Measurements from ENCODE around the gene CD72. TPM values are rescaled to one million over a fixed set of nuclear protein-coding genes. Genes with fewer than 3 reads are reported as not detected.
"Not testable (repeated sequence)": the region's sequence is repeated elsewhere in the genome, so short reads cannot be mapped to it uniquely, and the experiment has no call there.

CD72 gene
- total RNA-seq, 1 experiment from 2014 or later, result 0.95 TPM

GRCh38 chr9:35646533-35647265 lies 28.5 kb upstream of the CD72 start:
- TF ChIP-seq CTCF (IDR thresholded peaks at IDR 0.05; ENCODE audit: insufficient read depth in 1 of 2, low read depth in 1 of 2, low read length in 1 of 2, severe bottlenecking in 1 of 2, unreplicated experiment in 1 of 2), result peak; percentile 93 to 94
- TSS peak; percentile 44 for BruUV-seq (replicated peaks)
- Mint-ChIP-seq H3K36me3 (ENCODE audit: insufficient read depth, unreplicated experiment) (peaks cover 7% of the 10 kb centered on the region), H3K9me3 (ENCODE audit: unreplicated experiment) (no peaks in the 10 kb centered on the region), H3K4me1 (ENCODE audit: low read depth, unreplicated experiment) (peaks cover 10% of the 10 kb centered on the region), H3K4me3 (ENCODE audit: unreplicated experiment) (peak overlapping the region; percentile 81), H3K27me3 (ENCODE audit: insufficient read depth, unreplicated experiment) (no peaks in the 10 kb centered on the region), H3K27ac (ENCODE audit: unreplicated experiment) (peak overlapping the region; percentile 84)
- peak; percentile 90 to 97 for DNase-seq
- Histone ChIP-seq H3K4me1 (no peaks in the 10 kb centered on the region; the same call in 1 of the 2 replicates), H3K4me3 (ENCODE audit: low read depth, low read length) (peak overlapping the region; percentile 46), H3K27me3 (replicated peaks; ENCODE audit: control insufficient read depth, insufficient read depth, low read length) (no peaks in the 10 kb centered on the region), H3K9me3 (no peaks in the 10 kb centered on the region), H3K36me3 (ENCODE audit: control insufficient read depth, insufficient read depth, low read length) (no peaks in the 10 kb centered on the region)
- intact Hi-C loops (cut with micrococcal nuclease; ENCODE audit: unreplicated experiment), result loop anchor here (1.0 to 5.0 kb wide), 5 partner anchors 11 to 236 kb away; partner anchors contain the start of genes CREB3 and TLN1
- ChIA-PET CTCF (interaction anchor here (0.6 to 2.4 kb wide), 20 partner anchors 11 to 383 kb away, joined by 3 to 31 read pairs (median 6); partner anchors contain the start of genes ARHGEF39, CCDC107, CREB3 and HINT2), POLR2A (interaction anchor here (0.6 to 2.5 kb wide), 9 partner anchors 11 to 1002 kb away, joined by 3 to 35 read pairs (median 4); partner anchors contain the start of genes CCDC107, RMRP and RUSC2)

- no peaks in the 10 kb centered on the region for H3K9me3 Mint-ChIP-seq (ENCODE audit: unreplicated experiment)
- H3K4me3 ChIP-seq (ENCODE audit: low read depth, low read length), result peak overlapping the region; percentile 46
- no peaks in the 10 kb centered on the region for H3K9me3 ChIP-seq
- H3K27me3 ChIP-seq (replicated peaks; ENCODE audit: control insufficient read depth, insufficient read depth, low read length), result no peaks in the 10 kb centered on the region
- TF ChIP-seq CTCF (IDR thresholded peaks at IDR 0.05; ENCODE audit: insufficient read depth in 1 of 2, low read depth in 1 of 2, low read length in 1 of 2, severe bottlenecking in 1 of 2, unreplicated experiment in 1 of 2), result peak; percentile 10 to 60
- H3K36me3 ChIP-seq (ENCODE audit: control insufficient read depth, insufficient read depth, low read length), result no peaks in the 10 kb centered on the region
- CTCF ChIA-PET, result interaction anchor here (0.7 to 2.4 kb wide), 16 partner anchors 12 to 384 kb away, joined by 3 to 31 read pairs (median 7); partner anchors contain the start of genes ARHGEF39, CCDC107, CREB3 and HINT2
- peak overlapping the region; percentile 84 for H3K27ac Mint-ChIP-seq (ENCODE audit: unreplicated experiment)
- DNase-seq, result peak; percentile 85 to 92
- H3K27me3 Mint-ChIP-seq (ENCODE audit: insufficient read depth, unreplicated experiment), result no peaks in the 10 kb centered on the region
- POLR2A ChIA-PET, result interaction anchor here (0.6 to 2.5 kb wide), 11 partner anchors 11 to 1002 kb away, joined by 3 to 35 read pairs (median 4); partner anchors contain the start of genes CCDC107, RMRP, RUSC2 and TLN1
- H3K4me3 Mint-ChIP-seq (ENCODE audit: unreplicated experiment), result peak overlapping the region; percentile 81
- H3K36me3 Mint-ChIP-seq (ENCODE audit: insufficient read depth, unreplicated experiment), result peaks cover 7% of the 10 kb centered on the region
- intact Hi-C loops (cut with micrococcal nuclease; ENCODE audit: unreplicated experiment), result loop anchor here (1.0 to 5.0 kb wide), 5 partner anchors 11 to 236 kb away; partner anchors contain the start of genes CREB3 and TLN1
- peaks cover 10% of the 10 kb centered on the region for H3K4me1 Mint-ChIP-seq (ENCODE audit: low read depth, unreplicated experiment)
- no peaks in the 10 kb centered on the region; the same call in 1 of the 2 replicates for H3K4me1 ChIP-seq
- BruUV-seq (replicated peaks), result no TSS peak
Measured at GRCh38 chr9:35646153-35646532, 27.9 kb upstream of the CD72 start.

- H3K36me3 ChIP-seq (ENCODE audit: control insufficient read depth, insufficient read depth, low read length); DNase-seq; H3K36me3 Mint-ChIP-seq (ENCODE audit: insufficient read depth, unreplicated experiment); H3K4me1 Mint-ChIP-seq (ENCODE audit: low read depth, unreplicated experiment); H3K27me3 Mint-ChIP-seq (ENCODE audit: insufficient read depth, unreplicated experiment); H3K9me3 Mint-ChIP-seq (ENCODE audit: unreplicated experiment); H3K27me3 ChIP-seq (replicated peaks; ENCODE audit: control insufficient read depth, insufficient read depth, low read length); H3K4me1 ChIP-seq; H3K9me3 ChIP-seq: not testable (repeated sequence)
- H3K4me3 ChIP-seq (ENCODE audit: low read depth, low read length), result peak overlapping the region; percentile 46
- ChIA-PET CTCF (interaction anchor here (0.7 to 2.4 kb wide), 15 partner anchors 12 to 384 kb away, joined by 3 to 31 read pairs (median 6); partner anchors contain the start of genes ARHGEF39, CCDC107, CREB3 and HINT2), POLR2A (interaction anchor here (0.7 to 2.5 kb wide), 9 partner anchors 12 to 1001 kb away, joined by 3 to 35 read pairs (median 5); partner anchors contain the start of genes CCDC107, RMRP and TLN1)
- BruUV-seq (replicated peaks), result TSS peak; percentile 50
- intact Hi-C loops (cut with micrococcal nuclease; ENCODE audit: unreplicated experiment), result loop anchor here (1.0 to 5.0 kb wide), 5 partner anchors 12 to 237 kb away; partner anchors contain the start of genes CREB3 and TLN1
- peak overlapping the region; percentile 81 for H3K4me3 Mint-ChIP-seq (ENCODE audit: unreplicated experiment)
- peak overlapping the region; percentile 84 for H3K27ac Mint-ChIP-seq (ENCODE audit: unreplicated experiment)
Measured at GRCh38 chr9:35645736-35646135, 27.5 kb upstream of the CD72 start.

Data from Caco-2 (cell line).